Activated T-cell treated with anti-CD3 and anti-CD28 coated beads, Interleukin-2, amount 50 U/mL, for 24 hours (primary cell): ENCODE data around the gene SH3RF2.

Source experiments
- DNase-seq: peaks from one replicate; pipeline ENCODE4 v3.0.0-alpha.2; 2020
- H3K27ac Mint-ChIP-seq: 2 replicates; pipeline ENCODE4 v1.8.0; 2020; ENCODE audit warnings: mild to moderate bottlenecking, mixed read lengths
- H3K27me3 Mint-ChIP-seq: 2 replicates; pipeline ENCODE4 v1.8.0; 2020; ENCODE audit warnings: mixed read lengths
- H3K36me3 Mint-ChIP-seq: 2 replicates; pipeline ENCODE4 v1.8.0; 2020; ENCODE audit warnings: low read depth, mixed read lengths
- H3K4me1 Mint-ChIP-seq: 2 replicates; pipeline ENCODE4 v1.8.0; 2020; ENCODE audit warnings: low read depth, mixed read lengths
- H3K4me3 Mint-ChIP-seq: 2 replicates; pipeline ENCODE4 v1.8.0; 2020; ENCODE audit warnings: mild to moderate bottlenecking, moderate library complexity, mixed read lengths
- H3K9me3 Mint-ChIP-seq: 2 replicates; pipeline ENCODE4 v1.8.0; 2020; ENCODE audit warnings: mixed read lengths

SH3RF2 gene

GRCh38 chr5:145913701-145914100, 22.7 kb upstream of the SH3RF2 start:
- H3K9me3 Mint-ChIP-seq, result no peaks in the 10 kb centered on the region
- no peaks in the 10 kb centered on the region for H3K36me3 Mint-ChIP-seq
- no peak overlapping the region for H3K27ac Mint-ChIP-seq
- H3K4me3 Mint-ChIP-seq, result no peak overlapping the region
- H3K4me1 Mint-ChIP-seq, result peaks cover 9% of the 10 kb centered on the region
- DNase-seq, result no peak
- no peaks in the 10 kb centered on the region for H3K27me3 Mint-ChIP-seq

GRCh38 chr5:145915970-145916638, 20.3 kb upstream of the SH3RF2 start:
- H3K27ac Mint-ChIP-seq, result no peak overlapping the region
- H3K9me3 Mint-ChIP-seq, result no peaks in the 10 kb centered on the region
- no peak for DNase-seq
- H3K4me3 Mint-ChIP-seq, result no peak overlapping the region
- no peaks in the 10 kb centered on the region for H3K27me3 Mint-ChIP-seq
- peaks cover 9% of the 10 kb centered on the region for H3K4me1 Mint-ChIP-seq
- no peaks in the 10 kb centered on the region for H3K36me3 Mint-ChIP-seq

GRCh38 chr5:145917288-145917687, 19.1 kb upstream of the SH3RF2 start:
- Mint-ChIP-seq H3K27ac (no peak overlapping the region), H3K4me3 (no peak overlapping the region), H3K36me3 (no peaks in the 10 kb centered on the region), H3K4me1 (peaks cover 9% of the 10 kb centered on the region), H3K9me3 (no peaks in the 10 kb centered on the region), H3K27me3 (no peaks in the 10 kb centered on the region)
- no peak for DNase-seq

GRCh38 chr5:145918397-145918796, 18.0 kb upstream of the SH3RF2 start:
- DNase-seq, result no peak
- Mint-ChIP-seq H3K27ac (no peak overlapping the region), H3K4me3 (no peak overlapping the region), H3K9me3 (no peaks in the 10 kb centered on the region), H3K4me1 (peaks cover 9% of the 10 kb centered on the region), H3K27me3 (no peaks in the 10 kb centered on the region), H3K36me3 (no peaks in the 10 kb centered on the region)

- H3K27me3 Mint-ChIP-seq, result no peaks in the 10 kb centered on the region
- no peak for DNase-seq
- H3K9me3 Mint-ChIP-seq, result no peaks in the 10 kb centered on the region
- H3K36me3 Mint-ChIP-seq, result no peaks in the 10 kb centered on the region
- H3K27ac Mint-ChIP-seq, result no peak overlapping the region
- H3K4me1 Mint-ChIP-seq, result peaks cover 9% of the 10 kb centered on the region
- no peak overlapping the region for H3K4me3 Mint-ChIP-seq
Measured at GRCh38 chr5:145919413-145919812, 17.0 kb upstream of the SH3RF2 start.

- no peaks in the 10 kb centered on the region for H3K9me3 Mint-ChIP-seq
- no peak for DNase-seq
- H3K4me1 Mint-ChIP-seq, result peaks cover 8% of the 10 kb centered on the region
- no peak overlapping the region for H3K4me3 Mint-ChIP-seq
- H3K27me3 Mint-ChIP-seq, result no peaks in the 10 kb centered on the region
- H3K36me3 Mint-ChIP-seq, result no peaks in the 10 kb centered on the region
- H3K27ac Mint-ChIP-seq, result no peak overlapping the region
Measured at GRCh38 chr5:145920542-145921210, 15.7 kb upstream of the SH3RF2 start.

GRCh38 chr5:145921211-145921610, 15.2 kb upstream of the SH3RF2 start:
- Mint-ChIP-seq H3K4me1 (peaks cover 3% of the 10 kb centered on the region), H3K9me3 (no peaks in the 10 kb centered on the region), H3K27ac (no peak overlapping the region), H3K36me3 (no peaks in the 10 kb centered on the region), H3K4me3 (no peak overlapping the region), H3K27me3 (no peaks in the 10 kb centered on the region)
- no peak for DNase-seq

GRCh38 chr5:145922059-145922458, 14.3 kb upstream of the SH3RF2 start:
- no peaks in the 10 kb centered on the region for H3K4me1 Mint-ChIP-seq
- H3K27ac Mint-ChIP-seq, result no peak overlapping the region
- no peaks in the 10 kb centered on the region for H3K9me3 Mint-ChIP-seq
- DNase-seq, result no peak
- no peaks in the 10 kb centered on the region for H3K36me3 Mint-ChIP-seq
- no peak overlapping the region for H3K4me3 Mint-ChIP-seq
- no peaks in the 10 kb centered on the region for H3K27me3 Mint-ChIP-seq

GRCh38 chr5:145923405-145923804, 13.0 kb upstream of the SH3RF2 start:
- no peak overlapping the region for H3K4me3 Mint-ChIP-seq
- DNase-seq, result no peak
- H3K27me3 Mint-ChIP-seq, result no peaks in the 10 kb centered on the region
- H3K36me3 Mint-ChIP-seq, result no peaks in the 10 kb centered on the region
- H3K4me1 Mint-ChIP-seq, result no peaks in the 10 kb centered on the region
- H3K9me3 Mint-ChIP-seq, result no peaks in the 10 kb centered on the region
- no peak overlapping the region for H3K27ac Mint-ChIP-seq

GRCh38 chr5:145924849-145925248, 11.5 kb upstream of the SH3RF2 start:
- peaks cover 3% of the 10 kb centered on the region for H3K27me3 Mint-ChIP-seq
- no peak overlapping the region for H3K27ac Mint-ChIP-seq
- no peak overlapping the region for H3K4me3 Mint-ChIP-seq
- no peak for DNase-seq
- H3K4me1 Mint-ChIP-seq, result no peaks in the 10 kb centered on the region
- H3K9me3 Mint-ChIP-seq, result no peaks in the 10 kb centered on the region
- no peaks in the 10 kb centered on the region for H3K36me3 Mint-ChIP-seq

- Mint-ChIP-seq H3K36me3 (no peaks in the 10 kb centered on the region), H3K27ac (no peak overlapping the region)
Measured at GRCh38 chr5:145925353-145925752, 11.0 kb upstream of the SH3RF2 start.

GRCh38 chr5:145925803-145926202, 10.6 kb upstream of the SH3RF2 start:
- Mint-ChIP-seq H3K9me3 (no peaks in the 10 kb centered on the region), H3K36me3 (no peaks in the 10 kb centered on the region), H3K4me3 (no peak overlapping the region), H3K27ac (no peak overlapping the region), H3K4me1 (no peaks in the 10 kb centered on the region), H3K27me3 (peaks cover 7% of the 10 kb centered on the region)
- DNase-seq, result no peak

More at GRCh38 chr5:145925353-145925752, 11.0 kb upstream of the SH3RF2 start:
- Mint-ChIP-seq H3K9me3 (no peaks in the 10 kb centered on the region), H3K4me1 (no peaks in the 10 kb centered on the region), H3K4me3 (no peak overlapping the region), H3K27me3 (peaks cover 3% of the 10 kb centered on the region)
- no peak for DNase-seq

- Mint-ChIP-seq H3K27ac (no peak overlapping the region), H3K27me3 (peaks cover 41% of the 10 kb centered on the region), H3K9me3 (no peaks in the 10 kb centered on the region), H3K4me3 (no peak overlapping the region), H3K36me3 (no peaks in the 10 kb centered on the region), H3K4me1 (peaks cover 9% of the 10 kb centered on the region)
- no peak for DNase-seq
Measured at GRCh38 chr5:145931718-145932117, 4.7 kb upstream of the SH3RF2 start.

- Mint-ChIP-seq H3K4me3 (no peak overlapping the region), H3K9me3 (no peaks in the 10 kb centered on the region)
Measured at GRCh38 chr5:145934276-145934675, 2.1 kb upstream of the SH3RF2 start.

GRCh38 chr5:145937432-145938250, 1.3 kb downstream of the SH3RF2 start:
- Mint-ChIP-seq H3K36me3 (no peaks in the 10 kb centered on the region), H3K4me3 (peak overlapping the region; percentile 73), H3K4me1 (peaks cover 50% of the 10 kb centered on the region), H3K27ac (peak overlapping the region; percentile 81), H3K27me3 (peaks cover 77% of the 10 kb centered on the region), H3K9me3 (no peaks in the 10 kb centered on the region)
- DNase-seq, result peak; percentile 44

More at GRCh38 chr5:145934276-145934675, 2.1 kb upstream of the SH3RF2 start:
- Mint-ChIP-seq H3K27ac (no peak overlapping the region), H3K36me3 (no peaks in the 10 kb centered on the region), H3K4me1 (peaks cover 27% of the 10 kb centered on the region), H3K27me3 (peaks cover 66% of the 10 kb centered on the region)
- no peak for DNase-seq
